ENCODE measurements around the gene EIF4G2. TPM values are rescaled to one million over a fixed set of nuclear protein-coding genes. Genes with fewer than 3 reads are reported as not detected.
A peak's percentile ranks its signal among the peaks of the same experiment; 100 is the strongest.
"Not testable (repeated sequence)": the region's sequence is repeated elsewhere in the genome, so short reads cannot be mapped to it uniquely, and the experiment has no call there.

The EIF4G2 gene
- total RNA-seq, 2 experiments from 2014 or later = 586 to 630 TPM

DNA sequence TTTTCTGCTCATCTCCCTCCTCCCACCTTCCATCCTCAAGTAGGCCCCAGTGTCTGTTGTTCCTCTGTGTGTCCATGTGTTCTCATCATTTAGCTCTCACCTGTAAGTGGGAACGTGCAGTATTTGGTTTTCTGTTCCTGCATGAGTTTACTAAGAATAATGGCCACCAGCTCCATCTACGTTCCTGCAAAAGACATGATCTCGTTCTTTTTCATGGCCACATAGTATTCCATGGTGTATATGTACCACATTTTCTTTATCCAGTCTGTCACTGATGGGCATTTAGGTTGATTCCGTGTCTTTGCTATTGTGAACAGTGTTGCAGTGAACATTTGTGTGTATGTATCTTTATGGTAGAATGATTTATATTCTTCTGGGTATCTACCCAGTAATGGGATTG, 28.2 kb upstream of the EIF4G2 start:
- POLR2A ChIA-PET = not testable (repeated sequence)

DNA sequence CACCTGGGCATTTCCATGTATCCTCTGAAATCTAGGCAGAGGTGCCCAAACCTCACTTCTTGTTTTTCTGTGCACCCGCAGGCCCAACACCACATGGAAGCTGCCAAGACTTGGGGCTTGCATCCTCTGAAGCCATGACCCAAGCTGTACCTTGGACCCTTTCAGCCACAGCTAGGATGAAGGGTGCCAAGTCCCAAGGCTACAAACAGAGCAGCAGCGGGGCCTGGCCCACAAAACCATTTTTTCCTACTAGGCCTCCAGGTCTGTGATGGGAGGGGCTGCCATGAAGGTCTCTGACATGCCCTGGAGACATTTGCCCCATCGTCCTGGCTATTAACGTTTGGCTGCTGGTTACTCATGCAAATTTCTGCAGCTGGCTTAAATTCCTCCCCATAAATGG, 20.4 kb upstream of the EIF4G2 start:
- Mint-ChIP-seq H3K27ac (no peak overlapping the region), H3K4me1 (peaks cover 4% of the 10 kb centered on the region), H3K4me3 (no peak overlapping the region), H3K9me3 (peaks cover 1% of the 10 kb centered on the region), H3K36me3 (peaks cover 7% of the 10 kb centered on the region), H3K27me3 (no peaks in the 10 kb centered on the region)
- ATAC-seq (ENCODE audit: low read depth) = no peak
- DNase-seq = no peak
- POLR2A ChIA-PET = interaction anchor here (1.1 to 2.0 kb wide), 2 partner anchors 20 to 78 kb away, joined by 4 to 8 read pairs; partner anchors contain the start of gene CTR9

More for the DNA sequence above, 28.2 kb upstream of the EIF4G2 start:
- not testable (repeated sequence) for H3K4me3 Mint-ChIP-seq; DNase-seq; H3K9me3 Mint-ChIP-seq; H3K36me3 Mint-ChIP-seq; H3K27ac Mint-ChIP-seq; H3K4me1 Mint-ChIP-seq; ATAC-seq (ENCODE audit: low read depth); H3K27me3 Mint-ChIP-seq

DNA sequence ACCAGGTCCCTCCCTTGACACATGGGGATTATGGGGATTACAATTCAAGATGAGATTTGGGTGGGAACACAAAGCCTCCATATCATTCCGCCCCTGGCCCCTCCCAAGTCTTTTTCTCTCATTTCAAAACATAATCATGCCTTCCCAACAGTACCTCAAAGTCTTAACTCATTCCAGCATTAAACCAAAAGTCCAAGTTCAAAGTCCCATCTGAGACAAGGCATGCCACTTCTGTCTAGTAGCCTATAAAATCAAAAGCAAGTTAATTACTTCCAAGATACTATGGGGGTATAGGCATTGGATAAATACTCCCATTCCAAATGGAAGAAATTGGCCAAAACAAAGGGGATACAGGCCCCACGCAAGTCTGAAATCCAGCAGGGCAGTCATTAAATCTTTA, 19.7 kb upstream of the EIF4G2 start:
- H3K4me3 Mint-ChIP-seq = no peak overlapping the region
- H3K4me1 Mint-ChIP-seq = peaks cover 4% of the 10 kb centered on the region
- POLR2A ChIA-PET = interaction anchor here (0.6 to 2.0 kb wide), 3 partner anchors 19 to 77 kb away, joined by 3 to 8 read pairs (median 4); partner anchors contain the start of gene CTR9
- peaks cover 7% of the 10 kb centered on the region for H3K36me3 Mint-ChIP-seq
- peaks cover 1% of the 10 kb centered on the region for H3K9me3 Mint-ChIP-seq
- ATAC-seq (ENCODE audit: low read depth) = no peak
- DNase-seq = no peak
- H3K27ac Mint-ChIP-seq = no peak overlapping the region
- no peaks in the 10 kb centered on the region for H3K27me3 Mint-ChIP-seq

DNA sequence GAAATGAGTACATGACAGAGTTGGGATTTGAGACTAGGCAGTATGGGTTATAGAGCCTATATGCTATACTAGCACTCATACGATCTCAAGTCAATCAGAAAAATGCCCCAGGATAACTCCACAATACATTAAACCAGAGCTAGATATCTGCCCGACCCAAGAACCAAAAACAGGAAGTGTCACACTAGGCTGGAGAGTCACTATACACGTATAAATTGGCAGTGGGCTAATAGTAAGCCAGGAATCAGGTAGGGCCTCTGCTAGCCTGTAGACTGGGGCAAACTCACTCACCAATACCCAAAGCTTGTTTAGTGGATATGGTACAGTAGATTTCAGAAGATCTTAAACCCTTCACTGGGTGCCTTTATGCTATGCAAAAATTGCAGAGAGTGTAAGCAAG, 16.2 kb upstream of the EIF4G2 start:
- DNase-seq (no peak), ATAC-seq (ENCODE audit: low read depth) (peak; percentile 50)
- Mint-ChIP-seq H3K9me3 (no peaks in the 10 kb centered on the region), H3K27ac (no peak overlapping the region), H3K4me3 (no peak overlapping the region), H3K4me1 (peaks cover 5% of the 10 kb centered on the region), H3K36me3 (peaks cover 7% of the 10 kb centered on the region), H3K27me3 (no peaks in the 10 kb centered on the region)
- POLR2A ChIA-PET = interaction anchor here (0.6 to 0.7 kb wide), 2 partner anchors 15 to 31 kb away, joined by 3 read pairs; no protein-coding TSS in a partner anchor

DNA sequence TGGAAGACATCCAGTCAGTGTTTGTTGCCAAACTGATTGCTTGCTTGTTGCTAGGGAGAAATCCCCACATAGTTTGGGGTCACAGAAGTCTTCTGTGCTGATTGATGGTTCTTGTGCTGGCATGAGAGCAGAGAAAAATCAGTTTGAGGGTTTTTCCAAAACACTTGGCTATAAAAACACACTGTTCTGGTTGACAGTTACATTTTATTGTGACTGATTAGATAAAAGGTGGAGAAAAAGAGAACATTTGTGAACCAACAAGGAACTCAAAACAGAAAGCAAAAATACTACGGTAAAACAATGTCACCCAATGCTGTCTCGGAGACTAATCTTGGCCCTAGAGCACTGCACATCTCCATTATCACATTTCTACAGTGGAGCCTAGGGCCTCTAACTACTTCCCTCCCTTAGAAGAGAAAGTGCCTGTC, 14.4 kb upstream of the EIF4G2 start:
- H3K27me3 Mint-ChIP-seq = no peaks in the 10 kb centered on the region
- no peaks in the 10 kb centered on the region for H3K9me3 Mint-ChIP-seq
- ATAC-seq (ENCODE audit: low read depth) (no peak), DNase-seq (no peak)
- H3K4me1 Mint-ChIP-seq = peaks cover 5% of the 10 kb centered on the region
- POLR2A ChIA-PET = no interaction called here
- H3K27ac Mint-ChIP-seq = peak overlapping the region; percentile 27
- H3K4me3 Mint-ChIP-seq = peak overlapping the region; percentile 42
- peaks cover 7% of the 10 kb centered on the region for H3K36me3 Mint-ChIP-seq

DNA sequence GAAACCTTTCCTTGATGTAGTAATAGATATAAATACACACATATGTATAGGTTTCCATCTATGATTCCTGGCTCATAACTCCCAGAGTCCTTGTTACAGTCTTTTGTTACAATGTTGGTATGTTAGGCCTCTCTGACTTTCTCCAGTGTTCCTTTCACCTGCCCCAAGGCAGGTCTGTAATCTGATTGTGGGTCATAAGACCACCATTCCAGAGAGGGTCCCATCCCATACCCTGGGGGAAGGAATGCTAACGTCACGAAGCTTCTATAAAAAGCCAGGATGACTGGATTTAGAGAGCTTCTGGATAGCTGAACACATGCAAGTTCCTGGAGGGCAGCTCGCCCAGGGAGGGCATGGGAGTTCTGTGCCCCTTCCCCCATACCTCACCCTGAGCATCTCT, 13.8 kb upstream of the EIF4G2 start:
- DNase-seq; H3K4me1 Mint-ChIP-seq; POLR2A ChIA-PET; H3K4me3 Mint-ChIP-seq; H3K27ac Mint-ChIP-seq; ATAC-seq (ENCODE audit: low read depth); H3K36me3 Mint-ChIP-seq; H3K9me3 Mint-ChIP-seq; H3K27me3 Mint-ChIP-seq: not testable (repeated sequence)

DNA sequence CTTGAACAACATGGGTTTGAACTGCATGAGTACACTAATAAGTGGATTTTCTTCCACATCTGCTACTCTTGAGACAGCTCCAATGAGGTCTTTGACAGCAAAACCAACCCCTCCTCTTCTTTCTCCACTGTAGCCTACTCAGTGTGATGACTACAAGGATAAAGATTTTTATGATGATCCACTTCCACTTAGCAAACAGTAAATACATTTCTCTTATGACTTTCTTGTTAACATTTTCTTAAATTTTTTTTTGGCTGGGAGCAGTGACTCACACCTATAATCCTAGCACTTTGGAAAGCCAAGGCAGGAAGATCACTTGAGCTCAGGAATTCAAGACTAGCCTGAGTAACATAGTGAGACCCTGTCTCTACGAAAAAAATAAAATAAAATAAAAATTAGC, 9.9 kb upstream of the EIF4G2 start:
- Mint-ChIP-seq H3K4me1 (peaks cover 1% of the 10 kb centered on the region), H3K27me3 (peaks cover 6% of the 10 kb centered on the region), H3K9me3 (no peaks in the 10 kb centered on the region), H3K27ac (no peak overlapping the region), H3K4me3 (no peak overlapping the region), H3K36me3 (peaks cover 2% of the 10 kb centered on the region)
- POLR2A ChIA-PET = interaction anchor here (3.4 kb wide), 1 partner anchor 9 kb away, joined by 10 read pairs; the partner anchor contains the start of gene EIF4G2
- no peak for ATAC-seq (ENCODE audit: low read depth)
- DNase-seq = no peak

DNA sequence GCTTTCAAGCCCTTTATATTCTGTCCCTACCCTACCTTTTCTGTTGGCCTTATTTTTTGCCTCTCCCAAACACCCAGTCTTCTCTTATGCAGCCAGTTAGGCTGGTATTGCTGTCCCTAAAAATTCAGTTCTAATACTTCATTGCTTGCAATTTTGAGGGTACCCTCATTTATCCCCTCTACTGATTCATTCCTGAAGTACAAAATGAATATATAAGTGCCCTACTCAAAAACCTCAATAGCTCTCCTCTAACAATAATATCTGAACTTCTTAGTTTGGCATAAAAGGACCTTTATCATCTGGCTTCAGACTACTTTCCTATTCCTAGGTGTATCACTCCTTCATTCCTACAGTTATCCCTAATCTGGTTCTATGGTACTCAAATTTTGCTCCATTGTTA, 5.2 kb upstream of the EIF4G2 start:
- H3K9me3 Mint-ChIP-seq = no peaks in the 10 kb centered on the region
- peaks cover 8% of the 10 kb centered on the region for H3K4me1 Mint-ChIP-seq

DNA sequence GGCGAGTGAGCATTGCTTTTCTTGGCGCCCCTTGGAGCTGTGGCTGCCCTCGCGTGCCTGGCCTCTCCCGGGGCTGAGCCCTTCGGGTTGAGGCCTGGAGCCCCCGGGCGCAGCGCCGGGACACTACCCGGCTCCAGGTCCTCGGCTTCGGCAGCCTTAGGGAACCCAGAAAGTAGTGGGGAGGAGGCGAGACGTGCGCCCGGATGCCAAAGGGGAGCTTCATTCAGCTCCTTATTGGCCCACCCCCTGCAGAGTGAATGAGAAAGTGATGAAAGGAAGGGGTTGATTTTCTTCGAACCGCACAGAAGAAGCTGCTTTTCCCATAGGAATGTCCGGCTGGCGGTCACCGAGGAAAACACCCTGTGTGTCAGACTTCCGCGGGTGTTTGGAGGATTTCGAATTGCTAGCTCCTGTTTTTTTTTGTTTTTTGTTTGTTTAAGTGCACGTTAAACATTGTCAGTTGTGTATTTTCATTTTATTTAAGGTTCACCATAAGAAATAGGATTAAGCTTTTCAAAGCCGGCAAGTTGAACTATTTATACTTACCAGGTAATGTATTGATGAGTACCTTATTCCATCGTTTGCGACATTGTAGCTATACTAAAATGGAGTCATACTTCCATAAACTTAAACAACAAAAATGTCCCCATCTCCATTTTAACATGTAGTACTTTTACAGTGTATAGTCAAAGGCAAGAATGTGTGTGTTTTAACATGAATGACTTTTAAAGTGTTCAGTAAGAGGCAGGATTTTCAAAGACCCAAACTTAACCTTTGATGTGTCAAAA, 841 bp upstream of the EIF4G2 start:
- H3K27me3 Mint-ChIP-seq = peaks cover 3% of the 10 kb centered on the region
- H3K9me3 Mint-ChIP-seq = no peaks in the 10 kb centered on the region
- H3K4me3 Mint-ChIP-seq = peak overlapping the region; percentile 96
- peak; percentile 14 for ATAC-seq (ENCODE audit: low read depth)
- H3K4me1 Mint-ChIP-seq = peaks cover 23% of the 10 kb centered on the region
- H3K27ac Mint-ChIP-seq = peak overlapping the region; percentile 98
- DNase-seq = peak; percentile 74
- peaks cover 34% of the 10 kb centered on the region for H3K36me3 Mint-ChIP-seq
- POLR2A ChIA-PET = interaction anchor here (0.6 to 4.9 kb wide), 39 partner anchors 8 to 1415 kb away, joined by 3 to 235 read pairs (median 5); partner anchors contain the start of genes CTR9, USP47 and ZBED5

More for the DNA sequence above, 5.2 kb upstream of the EIF4G2 start:
- Mint-ChIP-seq H3K4me3 (no peak overlapping the region), H3K36me3 (peaks cover 9% of the 10 kb centered on the region), H3K27ac (no peak overlapping the region), H3K27me3 (peaks cover 10% of the 10 kb centered on the region)
- POLR2A ChIA-PET = no interaction called here
- DNase-seq (no peak), ATAC-seq (ENCODE audit: low read depth) (no peak)

DNA sequence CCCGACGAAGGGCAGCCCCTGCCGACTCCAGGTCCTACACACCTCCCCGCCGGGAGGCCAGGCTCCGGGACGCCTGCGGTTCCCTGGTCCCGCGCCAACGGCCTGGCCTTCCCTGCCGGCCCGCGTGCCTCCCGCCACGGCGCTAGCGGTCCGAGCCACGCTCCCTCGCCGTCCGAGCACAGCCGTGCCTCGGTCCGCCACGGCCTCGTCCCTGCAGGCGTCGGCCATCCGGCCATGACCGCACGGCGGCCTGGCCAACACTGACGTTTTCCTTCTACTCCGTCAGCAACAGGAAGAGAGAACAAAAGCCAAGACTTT, 532 bp downstream of the EIF4G2 start:
- Mint-ChIP-seq H3K36me3 (peaks cover 46% of the 10 kb centered on the region), H3K4me1 (peaks cover 34% of the 10 kb centered on the region), H3K27ac (peak overlapping the region; percentile 98), H3K27me3 (peaks cover 3% of the 10 kb centered on the region), H3K4me3 (peak overlapping the region; percentile 96), H3K9me3 (no peaks in the 10 kb centered on the region)
- POLR2A ChIA-PET = interaction anchor here (0.7 to 4.9 kb wide), 27 partner anchors 9 to 1844 kb away, joined by 3 to 235 read pairs (median 6); partner anchors contain the start of genes CTR9, TMEM9B, USP47 and WEE1
- ATAC-seq (ENCODE audit: low read depth) (no peak), DNase-seq (peak; percentile 74)

DNA sequence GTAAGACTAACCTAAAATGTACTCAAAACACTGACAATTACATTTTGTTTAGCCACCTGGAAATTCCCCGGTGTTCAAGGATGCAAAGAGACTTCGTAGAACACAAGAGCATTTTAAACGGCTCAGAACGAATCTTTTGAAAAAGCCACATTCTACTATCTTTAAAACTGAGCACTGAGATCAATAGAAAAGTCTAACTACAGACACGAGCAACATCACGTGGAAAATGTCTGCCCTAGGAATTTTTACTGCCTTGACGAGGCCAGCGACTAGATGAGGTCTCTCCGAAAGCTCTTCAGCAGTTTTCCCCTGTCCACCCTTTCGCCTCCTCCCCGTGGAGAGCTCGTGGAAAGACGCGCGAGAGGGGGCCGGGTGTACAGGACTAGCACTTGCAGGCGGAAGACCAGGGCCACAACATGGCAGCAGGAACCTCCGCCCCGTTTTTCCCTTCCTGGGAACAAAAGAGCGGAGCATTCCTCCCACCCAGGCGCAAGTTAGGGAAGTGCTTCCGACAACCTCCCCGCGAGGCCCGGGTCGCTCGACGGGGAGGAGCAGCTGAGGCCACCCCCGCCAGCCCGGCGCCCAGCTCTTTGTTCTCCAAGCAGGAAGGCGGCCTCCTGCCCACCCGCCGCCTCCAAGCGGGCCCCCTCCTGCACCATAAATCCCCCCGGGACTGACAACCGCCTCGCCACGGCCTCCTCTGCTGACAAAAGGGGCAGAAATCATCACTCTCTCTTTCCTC, 1.1 kb downstream of the EIF4G2 start:
- Mint-ChIP-seq H3K4me3 (peak overlapping the region; percentile 96), H3K36me3 (peaks cover 46% of the 10 kb centered on the region), H3K27ac (peak overlapping the region; percentile 98), H3K9me3 (no peaks in the 10 kb centered on the region), H3K4me1 (peaks cover 34% of the 10 kb centered on the region), H3K27me3 (no peaks in the 10 kb centered on the region)
- POLR2A ChIA-PET = interaction anchor here (0.8 to 4.9 kb wide), 13 partner anchors 8 to 1844 kb away, joined by 3 to 235 read pairs (median 8); partner anchors contain the start of genes CTR9, TMEM9B and ZBED5
- DNase-seq (no peak), ATAC-seq (ENCODE audit: low read depth) (peak; percentile 2)

DNA sequence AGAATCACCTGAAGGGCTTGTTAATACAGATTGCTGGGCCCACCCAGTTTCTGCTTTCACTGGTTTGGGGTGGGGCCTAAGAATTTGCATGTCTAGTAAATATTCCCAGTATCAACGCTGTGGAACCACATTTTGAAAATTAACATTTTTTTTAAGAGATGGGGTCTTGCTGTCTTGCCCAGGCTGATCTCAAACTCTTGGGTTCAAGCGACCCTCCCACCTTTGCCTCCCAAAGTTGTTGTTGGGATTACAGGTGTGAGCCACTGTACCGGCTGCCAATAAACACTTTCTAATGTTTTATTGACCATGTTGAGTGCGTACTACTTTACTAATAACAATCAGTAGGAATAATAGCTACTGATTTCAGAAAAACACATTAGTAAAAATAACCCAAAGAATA, 2.5 kb downstream of the EIF4G2 start:
- H3K4me3 Mint-ChIP-seq = peak overlapping the region; percentile 96
- DNase-seq (no peak), ATAC-seq (ENCODE audit: low read depth) (no peak)
- H3K4me1 Mint-ChIP-seq = peaks cover 44% of the 10 kb centered on the region
- POLR2A ChIA-PET = interaction anchor here (0.6 to 4.9 kb wide), 2 partner anchors 22 to 50 kb away, joined by 3 to 235 read pairs; partner anchors contain the start of gene ZBED5
- H3K36me3 Mint-ChIP-seq = peaks cover 50% of the 10 kb centered on the region
- no peaks in the 10 kb centered on the region for H3K27me3 Mint-ChIP-seq
- H3K9me3 Mint-ChIP-seq = no peaks in the 10 kb centered on the region
- H3K27ac Mint-ChIP-seq = peak overlapping the region; percentile 77

DNA sequence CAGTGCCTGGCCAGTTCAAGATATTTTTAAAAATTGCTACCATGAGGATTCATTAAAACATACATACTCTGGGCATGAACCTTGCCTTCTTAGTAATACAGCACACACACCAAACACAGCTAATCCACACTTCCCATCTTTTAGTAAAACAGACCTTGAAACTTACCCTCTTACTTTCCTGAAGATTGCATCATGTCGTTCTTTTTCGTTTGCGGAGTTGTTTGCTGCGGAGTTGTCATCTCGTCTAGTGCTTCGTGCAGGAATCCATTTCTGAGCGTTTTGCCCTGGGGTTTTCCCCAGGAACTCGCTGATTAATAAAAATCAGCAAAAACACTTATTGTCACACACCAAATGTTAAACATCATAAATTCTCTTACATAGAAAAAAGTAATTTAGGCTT, 3.0 kb downstream of the EIF4G2 start:
- ATAC-seq (ENCODE audit: low read depth) (no peak), DNase-seq (no peak)
- peaks cover 54% of the 10 kb centered on the region for H3K36me3 Mint-ChIP-seq
- peak overlapping the region; percentile 63 for H3K4me3 Mint-ChIP-seq
- POLR2A ChIA-PET = interaction anchor here (0.6 to 4.9 kb wide), 3 partner anchors 23 to 319 kb away, joined by 3 to 235 read pairs (median 3); partner anchors contain the start of gene ZBED5
- no peaks in the 10 kb centered on the region for H3K27me3 Mint-ChIP-seq
- peak overlapping the region; percentile 77 for H3K27ac Mint-ChIP-seq
- no peaks in the 10 kb centered on the region for H3K9me3 Mint-ChIP-seq
- peaks cover 48% of the 10 kb centered on the region for H3K4me1 Mint-ChIP-seq
